Bronchial epithelial cell (primary cell): ENCODE measurements around the gene SPATA21. TPM values are rescaled to one million over a fixed set of nuclear protein-coding genes. Genes with fewer than 3 reads are reported as not detected.
A peak's percentile ranks its signal among the peaks of the same experiment; 100 is the strongest.

Source experiments
- DNase-seq: peaks from one replicate; pipeline ENCODE4 v3.0.0-alpha.2; 2010; ENCODE audit warnings: low read depth
- FAIRE-seq: peaks from 2 replicates; lab custom pipeline; 2011; peaks lifted over from hg19 to GRCh38; lab: Jason Lieb, UNC
- H3K27me3 ChIP-seq: 2 replicates; pipeline ENCODE4 v1.5.1; 2011; ENCODE audit warnings: low read length; ENCODE audit not compliant: control insufficient read depth, insufficient read depth
- H3K36me3 ChIP-seq: 2 replicates; pipeline ENCODE4 v1.5.1; 2011; ENCODE audit warnings: low read length; ENCODE audit not compliant: control insufficient read depth, insufficient read depth
- H3K4me3 ChIP-seq: 2 replicates; pipeline ENCODE4 v1.5.1; 2011; ENCODE audit warnings: mild to moderate bottlenecking, low read depth, low read length, control low read depth
- CTCF ChIP-seq: IDR thresholded peaks from 2 replicates; pipeline ENCODE4 v1.5.1; 2011; ENCODE audit warnings: mild to moderate bottlenecking, moderate library complexity, low read length, control low read depth, inconsistent platforms; ENCODE audit not compliant: insufficient read depth, severe bottlenecking
- total RNA-seq: library from RNA; depleted of rRNA; stranded (reverse); fragments of >200 nt; gene quantifications from 2 replicates; pipeline ENCODE4 v1.2.1, GENCODE V29; 2014

SPATA21 gene
- total RNA-seq, 1 donor from 2014 or later = not detected

GRCh38 chr1:16441282-16441665, 4.0 kb upstream of the SPATA21 start:
- H3K27me3 ChIP-seq = no peaks in the 10 kb centered on the region
- FAIRE-seq = no peak

GRCh38 chr1:16440470-16441281, 3.5 kb upstream of the SPATA21 start, which contains the start of gene NECAP2:
Gene NECAP2, plus strand, starts transcription at chr1:16440724. Its CDS starts 38 bp downstream, at chr1:16440762.
- TF ChIP-seq CTCF = peak; percentile 98
- FAIRE-seq = no peak
- peak; percentile 81 for DNase-seq
- no peaks in the 10 kb centered on the region for H3K27me3 ChIP-seq
- peaks cover 16% of the 10 kb centered on the region for H3K36me3 ChIP-seq
- H3K4me3 ChIP-seq = peak within 1 kb of the TSS; percentile 97

More at GRCh38 chr1:16441282-16441665, 4.0 kb upstream of the SPATA21 start:
- Histone ChIP-seq H3K4me3 (peak overlapping the region; percentile 97), H3K36me3 (peaks cover 17% of the 10 kb centered on the region)
- TF ChIP-seq CTCF = no peak
- DNase-seq = peak; percentile 45

GRCh38 chr1:16440131-16440469, 2.9 kb upstream of the SPATA21 start:
- peak overlapping the region; percentile 97 for H3K4me3 ChIP-seq
- DNase-seq = no peak
- no peaks in the 10 kb centered on the region for H3K27me3 ChIP-seq
- FAIRE-seq = no peak
- H3K36me3 ChIP-seq = peaks cover 13% of the 10 kb centered on the region
- no peak for TF ChIP-seq CTCF

GRCh38 chr1:16438924-16439323, 1.7 kb upstream of the SPATA21 start:
- Histone ChIP-seq H3K27me3 (no peaks in the 10 kb centered on the region), H3K36me3 (peaks cover 6% of the 10 kb centered on the region), H3K4me3 (no peak overlapping the region)
- FAIRE-seq (no peak), DNase-seq (no peak)
- no peak for TF ChIP-seq CTCF

- no peak for FAIRE-seq
- DNase-seq = no peak
- no peak for TF ChIP-seq CTCF
- no peaks in the 10 kb centered on the region for H3K27me3 ChIP-seq
- H3K4me3 ChIP-seq = no peak overlapping the region
- peaks cover 2% of the 10 kb centered on the region for H3K36me3 ChIP-seq
Observed at GRCh38 chr1:16438516-16438915, 1.3 kb upstream of the SPATA21 start.

- no peak for FAIRE-seq
- peak; percentile 46 for DNase-seq
- TF ChIP-seq CTCF = no peak
- Histone ChIP-seq H3K27me3 (no peaks in the 10 kb centered on the region), H3K36me3 (no peaks in the 10 kb centered on the region), H3K4me3 (no peak overlapping the region)
Observed at GRCh38 chr1:16434501-16434900, 2.7 kb downstream of the SPATA21 start.
